B cell (primary cell): ENCODE results near the gene GPR3.

Source experiments
- CTCF ChIP-seq: fragments of 200-600 bp; IDR thresholded peaks from one replicate; pipeline ENCODE4 v1.8.0; 2022; ENCODE audit warnings: antibody characterized with exemption, mild to moderate bottlenecking
- EZH2 ChIP-seq: IDR thresholded peaks from 2 replicates; pipeline ENCODE4 v1.6.1; 2012; ENCODE audit warnings: borderline replicate concordance, low read depth, mild to moderate bottlenecking, moderate library complexity, low read length; ENCODE audit not compliant: insufficient read depth, poor library complexity, severe bottlenecking

- TF ChIP-seq CTCF (no peak), EZH2 (no peak)
These were observed 12.2 kb upstream of the GPR3 start for GRCh38 chr1:27380224-27380623.
